ENCODE data around the gene DEAF1.

GRCh38 chr11:720642-721246, 25.7 kb upstream of the DEAF1 start:
- TF ChIP-seq ZNF197 (CRISPR knock-in tag; IDR thresholded peaks at IDR 0.05; ENCODE audit: low read depth) (no peak), CBX1 (IDR thresholded peaks at IDR 0.05; ENCODE audit: low read depth) (no peak), CTCF (IDR thresholded peaks at IDR 0.05 in 2 of 3, conservative IDR thresholded peaks at IDR 0.05 in 1 of 3; ENCODE audit: insufficient read depth in 2 of 3, low read depth in 1 of 3, low read length in 3 of 3) (no peak), ZKSCAN1 (IDR thresholded peaks at IDR 0.05; ENCODE audit: low read depth, low read length) (no peak), ZNF232 (CRISPR knock-in tag; IDR thresholded peaks at IDR 0.05) (no peak), TCF7 (IDR thresholded peaks at IDR 0.05; ENCODE audit: borderline replicate concordance) (no peak), RNF219 (CRISPR knock-in tag; IDR thresholded peaks at IDR 0.05) (no peak), MCM3 (IDR thresholded peaks at IDR 0.05) (no peak), ZC3H4 (CRISPR knock-in tag; IDR thresholded peaks at IDR 0.05; ENCODE audit: borderline replicate concordance) (no peak), HNRNPUL1 (IDR thresholded peaks at IDR 0.05; ENCODE audit: low read length) (no peak), BRF1 (IDR thresholded peaks at IDR 0.05; ENCODE audit: borderline replicate concordance, extremely low read depth, insufficient read length) (no peak), ETV6 (IDR thresholded peaks at IDR 0.05; ENCODE audit: borderline replicate concordance in 1 of 2, low read depth in 2 of 2, low read length in 1 of 2) (no peak), ETV6 (CRISPR knock-in tag; IDR thresholded peaks at IDR 0.05; ENCODE audit: borderline replicate concordance) (no peak), NR3C1 (CRISPR knock-in tag; IDR thresholded peaks at IDR 0.05) (no peak)
